K562 (cell line): Measurements from ENCODE around the gene SH3D19. TPM values are rescaled to one million over a fixed set of nuclear protein-coding genes. Genes with fewer than 3 reads are reported as not detected.

Experiments used
- MAFF ChIP-seq: IDR thresholded peaks from 2 replicates; pipeline ENCODE4 v1.6.1; 2012; ENCODE audit warnings: low read length, improper control_type of control experiment
- polyA plus RNA-seq, 8 experiments: library from polyadenylated mRNA; depleted of rRNA in 4 of 8; stranded (reverse) in 5 of 8; unstranded in 3 of 8; fragments of >200 nt; fragmentation: Nextera tagmentation in 2 of 8; fragmentation: Illumina TruSeq in 1 of 8; extraction: Ambion mirVana in 2 of 8; extraction: Trizol in 1 of 8; gene quantifications; 2 replicates each; pipeline versions ENCODE4 v1.2.1 to v1.2.3, GENCODE V29; 2011 to 2014; ENCODE audit warnings: inconsistent platforms in 1 of 8, missing spikeins in 1 of 8
- total RNA-seq, 7 experiments: library from RNA; depleted of rRNA in 6 of 7; stranded (reverse); fragments of >200 nt in 6 of 7; fragmentation: Illumina TruSeq in 2 of 7; extraction: Trizol in 2 of 7; gene quantifications; 2 replicates each; pipeline versions ENCODE4 v1.2.1 to v1.2.3, GENCODE V29; 2011 to 2021; ENCODE audit warnings: low replicate concordance in 1 of 7
- TF ChIP-seq, protein P1 (sequence below): fragments of 250-450 bp; sonication (Bioruptor Pico); IDR thresholded peaks from 2 replicates; pipeline ENCODE4 v1.4.0; 2020; ENCODE audit warnings: mild to moderate bottlenecking, moderate library complexity
- TF ChIP-seq, protein P2 (sequence below): fragments of 200-600 bp; sonication (generic); IDR thresholded peaks from one replicate; pipeline ENCODE4 v1.6.1; 2012; ENCODE audit warnings: mild to moderate bottlenecking, low read depth, low read length, inconsistent platforms

SH3D19 gene
- total and polyA plus RNA-seq, 9 of the 15 experiments (the other 6 are each of a cell fraction or from before 2014, with no cell fraction given): 0.42 to 2.2 (median 1.1) TPM; not detected in 6

DNA sequence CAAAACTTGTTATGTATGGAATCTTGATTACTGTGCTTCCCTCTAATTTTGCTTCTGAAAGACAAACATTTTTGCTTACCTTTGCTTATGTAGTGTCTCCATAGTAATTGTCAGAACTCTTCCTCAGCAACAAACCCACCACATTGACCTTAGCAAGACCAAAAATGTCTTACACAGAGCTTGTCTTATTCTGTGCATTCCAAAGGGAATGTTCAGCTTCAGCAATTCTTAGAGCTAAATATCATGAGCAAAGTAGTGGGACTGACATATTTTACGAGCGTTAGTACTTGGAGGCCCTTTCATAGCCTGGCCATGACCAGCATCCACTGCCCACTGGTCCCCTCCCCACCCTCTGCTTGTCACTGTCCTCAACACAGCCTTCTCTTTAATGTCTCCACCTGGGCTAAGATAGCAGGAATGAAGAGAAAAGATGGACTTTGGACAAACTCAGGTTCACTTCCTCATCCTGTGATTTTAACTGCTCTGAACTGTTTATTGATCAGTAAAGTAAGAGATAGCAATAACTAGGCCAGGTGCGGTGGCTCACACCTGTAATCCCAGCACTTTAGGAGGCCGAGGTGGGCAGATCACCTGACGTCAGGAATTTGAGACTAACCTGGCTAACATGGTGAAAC is 15.5 kb upstream of the SH3D19 start (continued):
- TF ChIP-seq, protein P1, sequence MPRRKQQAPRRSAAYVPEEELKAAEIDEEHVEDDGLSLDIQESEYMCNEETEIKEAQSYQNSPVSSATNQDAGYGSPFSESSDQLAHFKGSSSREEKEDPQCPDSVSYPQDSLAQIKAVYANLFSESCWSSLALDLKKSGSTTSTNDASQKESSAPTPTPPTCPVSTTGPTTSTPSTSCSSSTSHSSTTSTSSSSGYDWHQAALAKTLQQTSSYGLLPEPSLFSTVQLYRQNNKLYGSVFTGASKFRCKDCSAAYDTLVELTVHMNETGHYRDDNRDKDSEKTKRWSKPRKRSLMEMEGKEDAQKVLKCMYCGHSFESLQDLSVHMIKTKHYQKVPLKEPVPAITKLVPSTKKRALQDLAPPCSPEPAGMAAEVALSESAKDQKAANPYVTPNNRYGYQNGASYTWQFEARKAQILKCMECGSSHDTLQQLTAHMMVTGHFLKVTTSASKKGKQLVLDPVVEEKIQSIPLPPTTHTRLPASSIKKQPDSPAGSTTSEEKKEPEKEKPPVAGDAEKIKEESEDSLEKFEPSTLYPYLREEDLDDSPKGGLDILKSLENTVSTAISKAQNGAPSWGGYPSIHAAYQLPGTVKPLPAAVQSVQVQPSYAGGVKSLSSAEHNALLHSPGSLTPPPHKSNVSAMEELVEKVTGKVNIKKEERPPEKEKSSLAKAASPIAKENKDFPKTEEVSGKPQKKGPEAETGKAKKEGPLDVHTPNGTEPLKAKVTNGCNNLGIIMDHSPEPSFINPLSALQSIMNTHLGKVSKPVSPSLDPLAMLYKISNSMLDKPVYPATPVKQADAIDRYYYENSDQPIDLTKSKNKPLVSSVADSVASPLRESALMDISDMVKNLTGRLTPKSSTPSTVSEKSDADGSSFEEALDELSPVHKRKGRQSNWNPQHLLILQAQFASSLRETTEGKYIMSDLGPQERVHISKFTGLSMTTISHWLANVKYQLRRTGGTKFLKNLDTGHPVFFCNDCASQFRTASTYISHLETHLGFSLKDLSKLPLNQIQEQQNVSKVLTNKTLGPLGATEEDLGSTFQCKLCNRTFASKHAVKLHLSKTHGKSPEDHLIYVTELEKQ: no peak
- no peak for TF ChIP-seq MAFF
- TF ChIP-seq, protein P2, sequence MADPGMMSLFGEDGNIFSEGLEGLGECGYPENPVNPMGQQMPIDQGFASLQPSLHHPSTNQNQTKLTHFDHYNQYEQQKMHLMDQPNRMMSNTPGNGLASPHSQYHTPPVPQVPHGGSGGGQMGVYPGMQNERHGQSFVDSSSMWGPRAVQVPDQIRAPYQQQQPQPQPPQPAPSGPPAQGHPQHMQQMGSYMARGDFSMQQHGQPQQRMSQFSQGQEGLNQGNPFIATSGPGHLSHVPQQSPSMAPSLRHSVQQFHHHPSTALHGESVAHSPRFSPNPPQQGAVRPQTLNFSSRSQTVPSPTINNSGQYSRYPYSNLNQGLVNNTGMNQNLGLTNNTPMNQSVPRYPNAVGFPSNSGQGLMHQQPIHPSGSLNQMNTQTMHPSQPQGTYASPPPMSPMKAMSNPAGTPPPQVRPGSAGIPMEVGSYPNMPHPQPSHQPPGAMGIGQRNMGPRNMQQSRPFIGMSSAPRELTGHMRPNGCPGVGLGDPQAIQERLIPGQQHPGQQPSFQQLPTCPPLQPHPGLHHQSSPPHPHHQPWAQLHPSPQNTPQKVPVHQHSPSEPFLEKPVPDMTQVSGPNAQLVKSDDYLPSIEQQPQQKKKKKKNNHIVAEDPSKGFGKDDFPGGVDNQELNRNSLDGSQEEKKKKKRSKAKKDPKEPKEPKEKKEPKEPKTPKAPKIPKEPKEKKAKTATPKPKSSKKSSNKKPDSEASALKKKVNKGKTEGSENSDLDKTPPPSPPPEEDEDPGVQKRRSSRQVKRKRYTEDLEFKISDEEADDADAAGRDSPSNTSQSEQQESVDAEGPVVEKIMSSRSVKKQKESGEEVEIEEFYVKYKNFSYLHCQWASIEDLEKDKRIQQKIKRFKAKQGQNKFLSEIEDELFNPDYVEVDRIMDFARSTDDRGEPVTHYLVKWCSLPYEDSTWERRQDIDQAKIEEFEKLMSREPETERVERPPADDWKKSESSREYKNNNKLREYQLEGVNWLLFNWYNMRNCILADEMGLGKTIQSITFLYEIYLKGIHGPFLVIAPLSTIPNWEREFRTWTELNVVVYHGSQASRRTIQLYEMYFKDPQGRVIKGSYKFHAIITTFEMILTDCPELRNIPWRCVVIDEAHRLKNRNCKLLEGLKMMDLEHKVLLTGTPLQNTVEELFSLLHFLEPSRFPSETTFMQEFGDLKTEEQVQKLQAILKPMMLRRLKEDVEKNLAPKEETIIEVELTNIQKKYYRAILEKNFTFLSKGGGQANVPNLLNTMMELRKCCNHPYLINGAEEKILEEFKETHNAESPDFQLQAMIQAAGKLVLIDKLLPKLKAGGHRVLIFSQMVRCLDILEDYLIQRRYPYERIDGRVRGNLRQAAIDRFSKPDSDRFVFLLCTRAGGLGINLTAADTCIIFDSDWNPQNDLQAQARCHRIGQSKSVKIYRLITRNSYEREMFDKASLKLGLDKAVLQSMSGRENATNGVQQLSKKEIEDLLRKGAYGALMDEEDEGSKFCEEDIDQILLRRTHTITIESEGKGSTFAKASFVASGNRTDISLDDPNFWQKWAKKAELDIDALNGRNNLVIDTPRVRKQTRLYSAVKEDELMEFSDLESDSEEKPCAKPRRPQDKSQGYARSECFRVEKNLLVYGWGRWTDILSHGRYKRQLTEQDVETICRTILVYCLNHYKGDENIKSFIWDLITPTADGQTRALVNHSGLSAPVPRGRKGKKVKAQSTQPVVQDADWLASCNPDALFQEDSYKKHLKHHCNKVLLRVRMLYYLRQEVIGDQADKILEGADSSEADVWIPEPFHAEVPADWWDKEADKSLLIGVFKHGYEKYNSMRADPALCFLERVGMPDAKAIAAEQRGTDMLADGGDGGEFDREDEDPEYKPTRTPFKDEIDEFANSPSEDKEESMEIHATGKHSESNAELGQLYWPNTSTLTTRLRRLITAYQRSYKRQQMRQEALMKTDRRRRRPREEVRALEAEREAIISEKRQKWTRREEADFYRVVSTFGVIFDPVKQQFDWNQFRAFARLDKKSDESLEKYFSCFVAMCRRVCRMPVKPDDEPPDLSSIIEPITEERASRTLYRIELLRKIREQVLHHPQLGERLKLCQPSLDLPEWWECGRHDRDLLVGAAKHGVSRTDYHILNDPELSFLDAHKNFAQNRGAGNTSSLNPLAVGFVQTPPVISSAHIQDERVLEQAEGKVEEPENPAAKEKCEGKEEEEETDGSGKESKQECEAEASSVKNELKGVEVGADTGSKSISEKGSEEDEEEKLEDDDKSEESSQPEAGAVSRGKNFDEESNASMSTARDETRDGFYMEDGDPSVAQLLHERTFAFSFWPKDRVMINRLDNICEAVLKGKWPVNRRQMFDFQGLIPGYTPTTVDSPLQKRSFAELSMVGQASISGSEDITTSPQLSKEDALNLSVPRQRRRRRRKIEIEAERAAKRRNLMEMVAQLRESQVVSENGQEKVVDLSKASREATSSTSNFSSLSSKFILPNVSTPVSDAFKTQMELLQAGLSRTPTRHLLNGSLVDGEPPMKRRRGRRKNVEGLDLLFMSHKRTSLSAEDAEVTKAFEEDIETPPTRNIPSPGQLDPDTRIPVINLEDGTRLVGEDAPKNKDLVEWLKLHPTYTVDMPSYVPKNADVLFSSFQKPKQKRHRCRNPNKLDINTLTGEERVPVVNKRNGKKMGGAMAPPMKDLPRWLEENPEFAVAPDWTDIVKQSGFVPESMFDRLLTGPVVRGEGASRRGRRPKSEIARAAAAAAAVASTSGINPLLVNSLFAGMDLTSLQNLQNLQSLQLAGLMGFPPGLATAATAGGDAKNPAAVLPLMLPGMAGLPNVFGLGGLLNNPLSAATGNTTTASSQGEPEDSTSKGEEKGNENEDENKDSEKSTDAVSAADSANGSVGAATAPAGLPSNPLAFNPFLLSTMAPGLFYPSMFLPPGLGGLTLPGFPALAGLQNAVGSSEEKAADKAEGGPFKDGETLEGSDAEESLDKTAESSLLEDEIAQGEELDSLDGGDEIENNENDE: no peak
